Calu3 (cell line): ENCODE measurements around the gene SAMD8. TPM values are rescaled to one million over a fixed set of nuclear protein-coding genes. Genes with fewer than 3 reads are reported as not detected.

ENCODE experiments used
- BruUV-seq: library from RNA; stranded (reverse); fragments of 400-500 nt; replicated peaks from 2 replicates; lab custom pipeline; 2021; lab: Mats Ljungman, UMichigan
- CTCF ChIA-PET: fragments of 300-600 bp; sonication (Branson Sonifier 250); formaldehyde crosslinking; loops from one replicate; lab custom pipeline; 2022; ENCODE audit warnings: antibody characterized with exemption; lab: Charles Lee
- DNase-seq: peaks from one replicate; pipeline ENCODE4 v3.0.0; 2022
- H3K27ac Mint-ChIP-seq: one replicate; pipeline ENCODE4 v1.8.0; 2022; ENCODE audit warnings: mixed read lengths; ENCODE audit not compliant: unreplicated experiment
- H3K27me3 Mint-ChIP-seq: one replicate; pipeline ENCODE4 v1.8.0; 2022; ENCODE audit warnings: mixed read lengths; ENCODE audit not compliant: unreplicated experiment
- H3K36me3 Mint-ChIP-seq: one replicate; pipeline ENCODE4 v1.8.0; 2022; ENCODE audit warnings: mild to moderate bottlenecking, moderate library complexity, mixed read lengths; ENCODE audit not compliant: insufficient read depth, unreplicated experiment
- H3K4me1 Mint-ChIP-seq: one replicate; pipeline ENCODE4 v1.8.0; 2022; ENCODE audit warnings: mild to moderate bottlenecking, low read depth, mixed read lengths; ENCODE audit not compliant: unreplicated experiment
- H3K4me3 Mint-ChIP-seq: one replicate; pipeline ENCODE4 v1.8.0; 2022; ENCODE audit warnings: mild to moderate bottlenecking, low read depth, moderate library complexity, mixed read lengths; ENCODE audit not compliant: unreplicated experiment
- H3K9me3 Mint-ChIP-seq: one replicate; pipeline ENCODE4 v1.8.0; 2022; ENCODE audit warnings: low read depth, mixed read lengths; ENCODE audit not compliant: unreplicated experiment
- intact Hi-C: fragments of 100-400 bp; cut with micrococcal nuclease; formaldehyde crosslinking; loops from one replicate; pipeline ENCODE4 v1.10.0; 2022; ENCODE audit not compliant: unreplicated experiment
- total RNA-seq: library from RNA; stranded (reverse); gene quantifications from 2 replicates; pipeline ENCODE4 v1.2.3, GENCODE V29; 2022
- TF ChIP-seq, protein P1 (sequence below): fragments of 200-600 bp; IDR thresholded peaks from one replicate; pipeline ENCODE4 v1.8.0; 2022; ENCODE audit warnings: antibody characterized with exemption; ENCODE audit not compliant: unreplicated experiment

SAMD8 gene
- total RNA-seq, 1 experiment from 2014 or later = 19.9 TPM

DNA sequence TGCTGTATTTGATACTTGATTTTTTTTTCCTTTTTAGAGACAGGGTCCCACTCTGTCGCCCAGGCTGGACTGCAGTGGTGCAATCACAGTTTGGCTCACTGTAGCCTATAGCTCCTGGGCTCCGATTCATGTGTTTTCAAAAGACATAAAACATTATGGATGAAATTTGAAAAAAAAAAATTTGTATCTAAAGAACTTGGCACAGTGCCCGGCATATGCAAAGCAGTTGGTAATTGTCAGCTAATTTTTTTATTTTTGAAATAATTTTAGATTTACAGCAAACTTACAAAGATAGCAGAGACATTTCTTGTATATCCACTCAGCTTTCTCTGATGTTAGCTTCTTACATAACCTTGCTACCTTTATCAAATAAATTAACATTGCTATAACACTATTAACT is 20.3 kb upstream of the SAMD8 start:
- Mint-ChIP-seq H3K9me3 (no peaks in the 10 kb centered on the region), H3K36me3 (no peaks in the 10 kb centered on the region), H3K27me3 (peaks cover 43% of the 10 kb centered on the region), H3K4me1 (no peaks in the 10 kb centered on the region), H3K27ac (no peak overlapping the region), H3K4me3 (no peak overlapping the region)
- intact Hi-C loops = no loop called here
- CTCF ChIA-PET = interaction anchor here (0.6 kb wide), 1 partner anchor 137 kb away, joined by 4 read pairs; no protein-coding TSS in a partner anchor
- no peak for DNase-seq
- BruUV-seq = no TSS peak
- TF ChIP-seq, protein P1, sequence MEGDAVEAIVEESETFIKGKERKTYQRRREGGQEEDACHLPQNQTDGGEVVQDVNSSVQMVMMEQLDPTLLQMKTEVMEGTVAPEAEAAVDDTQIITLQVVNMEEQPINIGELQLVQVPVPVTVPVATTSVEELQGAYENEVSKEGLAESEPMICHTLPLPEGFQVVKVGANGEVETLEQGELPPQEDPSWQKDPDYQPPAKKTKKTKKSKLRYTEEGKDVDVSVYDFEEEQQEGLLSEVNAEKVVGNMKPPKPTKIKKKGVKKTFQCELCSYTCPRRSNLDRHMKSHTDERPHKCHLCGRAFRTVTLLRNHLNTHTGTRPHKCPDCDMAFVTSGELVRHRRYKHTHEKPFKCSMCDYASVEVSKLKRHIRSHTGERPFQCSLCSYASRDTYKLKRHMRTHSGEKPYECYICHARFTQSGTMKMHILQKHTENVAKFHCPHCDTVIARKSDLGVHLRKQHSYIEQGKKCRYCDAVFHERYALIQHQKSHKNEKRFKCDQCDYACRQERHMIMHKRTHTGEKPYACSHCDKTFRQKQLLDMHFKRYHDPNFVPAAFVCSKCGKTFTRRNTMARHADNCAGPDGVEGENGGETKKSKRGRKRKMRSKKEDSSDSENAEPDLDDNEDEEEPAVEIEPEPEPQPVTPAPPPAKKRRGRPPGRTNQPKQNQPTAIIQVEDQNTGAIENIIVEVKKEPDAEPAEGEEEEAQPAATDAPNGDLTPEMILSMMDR = no peak

DNA sequence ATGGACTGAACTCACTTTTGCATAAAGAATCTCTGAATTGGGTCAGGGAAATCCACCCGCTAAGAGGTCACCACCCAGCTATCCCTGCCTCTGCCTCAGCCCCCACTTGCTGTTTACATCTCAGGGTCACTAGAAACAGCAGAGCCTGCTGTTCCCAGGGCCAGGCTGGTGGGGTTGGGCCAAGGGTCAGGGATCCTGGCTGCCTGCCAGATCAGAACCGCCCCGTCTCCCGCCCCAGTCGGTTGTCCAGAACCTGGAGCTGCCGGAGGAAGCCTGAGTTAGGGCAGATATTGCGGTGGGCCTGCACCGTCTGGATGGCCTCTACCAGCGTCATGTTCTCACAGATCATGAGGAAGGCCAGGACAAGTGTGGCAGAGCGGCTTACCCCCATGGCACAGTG is 17.0 kb upstream of the SAMD8 start:
- H3K4me1 Mint-ChIP-seq = no peaks in the 10 kb centered on the region
- no TSS peak for BruUV-seq
- CTCF ChIA-PET = interaction anchor here (0.6 kb wide), 1 partner anchor 18 kb away, joined by 4 read pairs; no protein-coding TSS in a partner anchor

DNA sequence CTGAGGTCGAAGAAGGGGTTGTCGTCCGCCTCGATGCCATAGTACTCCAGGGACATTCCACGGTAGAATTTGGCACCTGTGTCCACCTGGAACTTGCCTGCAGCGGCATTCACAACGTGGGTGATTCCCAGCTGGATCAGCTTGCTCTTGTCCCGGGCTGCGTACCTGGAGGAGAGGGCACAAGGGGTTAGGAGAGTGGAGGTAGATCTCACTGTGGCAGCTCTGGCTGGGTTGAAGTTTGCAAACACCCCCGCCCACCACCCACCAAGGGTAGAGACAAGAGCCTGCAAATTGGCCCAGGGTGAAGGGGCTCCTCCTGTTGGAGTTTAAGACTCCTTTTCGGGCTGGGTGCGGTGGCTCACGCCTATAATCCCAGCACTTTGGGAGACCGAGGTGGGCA is 15.8 kb upstream of the SAMD8 start:
- BruUV-seq = no TSS peak
- H3K27me3 Mint-ChIP-seq = peaks cover 35% of the 10 kb centered on the region
- H3K4me1 Mint-ChIP-seq = peaks cover 11% of the 10 kb centered on the region
- CTCF ChIA-PET = no interaction called here
- intact Hi-C loops = no loop called here
- no peak overlapping the region for H3K4me3 Mint-ChIP-seq
- no peak overlapping the region for H3K27ac Mint-ChIP-seq
- H3K36me3 Mint-ChIP-seq = no peaks in the 10 kb centered on the region
- TF ChIP-seq, protein P1 = no peak
- DNase-seq = no peak
- no peaks in the 10 kb centered on the region for H3K9me3 Mint-ChIP-seq

More for the DNA sequence above, 17.0 kb upstream of the SAMD8 start:
- TF ChIP-seq, protein P1 = no peak
- Mint-ChIP-seq H3K36me3 (no peaks in the 10 kb centered on the region), H3K4me3 (no peak overlapping the region), H3K27ac (no peak overlapping the region), H3K27me3 (peaks cover 28% of the 10 kb centered on the region), H3K9me3 (no peaks in the 10 kb centered on the region)
- intact Hi-C loops = no loop called here
- no peak for DNase-seq

DNA sequence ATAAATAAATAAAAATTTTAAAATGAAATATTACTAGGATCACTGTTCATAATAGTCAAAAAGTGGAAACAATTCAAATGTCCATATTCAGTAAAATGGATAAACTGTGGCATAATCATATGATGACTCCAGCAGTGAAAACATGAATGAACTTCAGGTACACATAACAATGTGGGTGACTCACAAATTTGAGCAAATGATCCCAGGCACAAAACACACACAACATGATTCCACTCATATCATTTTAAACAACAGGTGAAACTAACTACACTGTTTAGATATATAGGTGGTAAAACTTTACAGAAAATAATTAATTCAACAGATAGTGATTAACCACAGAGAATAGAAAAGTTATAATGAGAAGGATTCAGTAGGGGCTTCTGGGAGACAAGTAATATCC is 14.7 kb upstream of the SAMD8 start:
- H3K4me3 Mint-ChIP-seq = no peak overlapping the region
- H3K27ac Mint-ChIP-seq = no peak overlapping the region
- peaks cover 14% of the 10 kb centered on the region for H3K4me1 Mint-ChIP-seq
- intact Hi-C loops = no loop called here
- no peak for DNase-seq
- H3K9me3 Mint-ChIP-seq = no peaks in the 10 kb centered on the region
- CTCF ChIA-PET = interaction anchor here (0.6 kb wide), 2 partner anchors 500 to 677 kb away, joined by 3 to 4 read pairs; no protein-coding TSS in a partner anchor
- no peaks in the 10 kb centered on the region for H3K36me3 Mint-ChIP-seq
- peaks cover 42% of the 10 kb centered on the region for H3K27me3 Mint-ChIP-seq
- TF ChIP-seq, protein P1 = no peak
- BruUV-seq = no TSS peak
